Lower leg skin (tissue), 3 donors: Measurements from ENCODE around the gene PDE8B.

Experiments used
- POLR2A ChIP-seq, 2 donors: fragments of 450-650 bp; IDR thresholded peaks; one replicate each; pipeline ENCODE4 v1.6.1; 2016 to 2017; ENCODE audit warnings: antibody characterized with exemption in 2 of 2, mild to moderate bottlenecking in 1 of 2, moderate library complexity in 1 of 2
- TF ChIP-seq, protein P1 (sequence below), 3 donors: fragments of 450-650 bp; IDR thresholded peaks; one replicate each; pipeline ENCODE4 v1.5.1; 2016; ENCODE audit warnings: antibody characterized with exemption in 3 of 3, mild to moderate bottlenecking in 3 of 3, moderate library complexity in 2 of 3

- TF ChIP-seq, protein P1, sequence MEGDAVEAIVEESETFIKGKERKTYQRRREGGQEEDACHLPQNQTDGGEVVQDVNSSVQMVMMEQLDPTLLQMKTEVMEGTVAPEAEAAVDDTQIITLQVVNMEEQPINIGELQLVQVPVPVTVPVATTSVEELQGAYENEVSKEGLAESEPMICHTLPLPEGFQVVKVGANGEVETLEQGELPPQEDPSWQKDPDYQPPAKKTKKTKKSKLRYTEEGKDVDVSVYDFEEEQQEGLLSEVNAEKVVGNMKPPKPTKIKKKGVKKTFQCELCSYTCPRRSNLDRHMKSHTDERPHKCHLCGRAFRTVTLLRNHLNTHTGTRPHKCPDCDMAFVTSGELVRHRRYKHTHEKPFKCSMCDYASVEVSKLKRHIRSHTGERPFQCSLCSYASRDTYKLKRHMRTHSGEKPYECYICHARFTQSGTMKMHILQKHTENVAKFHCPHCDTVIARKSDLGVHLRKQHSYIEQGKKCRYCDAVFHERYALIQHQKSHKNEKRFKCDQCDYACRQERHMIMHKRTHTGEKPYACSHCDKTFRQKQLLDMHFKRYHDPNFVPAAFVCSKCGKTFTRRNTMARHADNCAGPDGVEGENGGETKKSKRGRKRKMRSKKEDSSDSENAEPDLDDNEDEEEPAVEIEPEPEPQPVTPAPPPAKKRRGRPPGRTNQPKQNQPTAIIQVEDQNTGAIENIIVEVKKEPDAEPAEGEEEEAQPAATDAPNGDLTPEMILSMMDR (IDR thresholded peaks at IDR 0.05), result no peak
- no peak for TF ChIP-seq POLR2A (IDR thresholded peaks at IDR 0.05)
These were observed 34.1 kb upstream of the PDE8B start for GRCh38 chr5:77176429-77176828.
